ENCODE results near the gene MET.

DNA sequence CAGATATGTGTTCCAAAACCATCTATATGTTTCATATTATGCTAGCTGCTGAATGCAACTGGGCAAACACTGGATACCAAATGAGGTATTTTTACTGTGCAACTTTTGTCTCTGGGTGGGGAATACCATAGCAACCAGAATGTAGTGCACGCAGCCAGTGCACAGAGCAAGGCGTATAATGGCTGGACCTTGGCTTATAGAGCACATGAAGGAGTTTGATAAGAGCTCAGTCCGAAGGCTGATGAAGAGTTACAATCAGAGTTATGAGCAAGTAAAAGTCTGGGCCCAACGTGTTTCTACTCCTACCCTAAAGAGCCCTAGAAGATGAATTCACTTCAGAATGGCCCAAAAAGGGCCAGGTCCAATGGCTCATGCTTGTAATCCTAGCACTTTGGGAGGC, 82.2 kb downstream of the MET start:
- TF ChIP-seq, protein P1, sequence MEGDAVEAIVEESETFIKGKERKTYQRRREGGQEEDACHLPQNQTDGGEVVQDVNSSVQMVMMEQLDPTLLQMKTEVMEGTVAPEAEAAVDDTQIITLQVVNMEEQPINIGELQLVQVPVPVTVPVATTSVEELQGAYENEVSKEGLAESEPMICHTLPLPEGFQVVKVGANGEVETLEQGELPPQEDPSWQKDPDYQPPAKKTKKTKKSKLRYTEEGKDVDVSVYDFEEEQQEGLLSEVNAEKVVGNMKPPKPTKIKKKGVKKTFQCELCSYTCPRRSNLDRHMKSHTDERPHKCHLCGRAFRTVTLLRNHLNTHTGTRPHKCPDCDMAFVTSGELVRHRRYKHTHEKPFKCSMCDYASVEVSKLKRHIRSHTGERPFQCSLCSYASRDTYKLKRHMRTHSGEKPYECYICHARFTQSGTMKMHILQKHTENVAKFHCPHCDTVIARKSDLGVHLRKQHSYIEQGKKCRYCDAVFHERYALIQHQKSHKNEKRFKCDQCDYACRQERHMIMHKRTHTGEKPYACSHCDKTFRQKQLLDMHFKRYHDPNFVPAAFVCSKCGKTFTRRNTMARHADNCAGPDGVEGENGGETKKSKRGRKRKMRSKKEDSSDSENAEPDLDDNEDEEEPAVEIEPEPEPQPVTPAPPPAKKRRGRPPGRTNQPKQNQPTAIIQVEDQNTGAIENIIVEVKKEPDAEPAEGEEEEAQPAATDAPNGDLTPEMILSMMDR (IDR thresholded peaks at IDR 0.05; ENCODE audit: insufficient read depth, low read length, poor library complexity, severe bottlenecking): no peak
- no peak for TF ChIP-seq EZH2phosphoT487 (conservative IDR thresholded peaks at IDR 0.05; ENCODE audit: low read length)

Measured in SU-DHL-6 (cell line).